ENCODE data around the gene TBC1D10A.

GRCh38 chr22:30268331-30268730, 58.4 kb downstream of the TBC1D10A start:
- TF ChIP-seq CTCF (IDR thresholded peaks at IDR 0.05; ENCODE audit: low read depth, low read length) (no peak), EZH2phosphoT487 (IDR thresholded peaks at IDR 0.05; ENCODE audit: low read depth) (no peak)
